Measurements from ENCODE around the gene ZBTB7C. TPM values are rescaled to one million over a fixed set of nuclear protein-coding genes. Genes with fewer than 3 reads are reported as not detected.
A peak's percentile ranks its signal among the peaks of the same experiment; 100 is the strongest.

The ZBTB7C gene
- total and polyA plus RNA-seq, 9 donors = 1.5 to 26.6 (median 15.7) TPM

- no peaks in the 10 kb centered on the region for H3K36me3 ChIP-seq
- peak overlapping the region; percentile 53 for H3K4me3 ChIP-seq
- no peaks in the 10 kb centered on the region for H3K27me3 ChIP-seq
- DNase-seq = peak in 2 of 5 donors; percentile 44
- H3K9me3 ChIP-seq = no peaks in the 10 kb centered on the region
- H3K4me1 ChIP-seq (ENCODE audit: insufficient read depth) = peaks cover 12% of the 10 kb centered on the region
- intact Hi-C loops (cut with DNase I) = no loop called here
- H3K27ac ChIP-seq = peak overlapping the region in 1 of 2 donors; percentile 76
- no peak for TF ChIP-seq EP300 (IDR thresholded peaks at IDR 0.05)
- TF ChIP-seq, protein P1, sequence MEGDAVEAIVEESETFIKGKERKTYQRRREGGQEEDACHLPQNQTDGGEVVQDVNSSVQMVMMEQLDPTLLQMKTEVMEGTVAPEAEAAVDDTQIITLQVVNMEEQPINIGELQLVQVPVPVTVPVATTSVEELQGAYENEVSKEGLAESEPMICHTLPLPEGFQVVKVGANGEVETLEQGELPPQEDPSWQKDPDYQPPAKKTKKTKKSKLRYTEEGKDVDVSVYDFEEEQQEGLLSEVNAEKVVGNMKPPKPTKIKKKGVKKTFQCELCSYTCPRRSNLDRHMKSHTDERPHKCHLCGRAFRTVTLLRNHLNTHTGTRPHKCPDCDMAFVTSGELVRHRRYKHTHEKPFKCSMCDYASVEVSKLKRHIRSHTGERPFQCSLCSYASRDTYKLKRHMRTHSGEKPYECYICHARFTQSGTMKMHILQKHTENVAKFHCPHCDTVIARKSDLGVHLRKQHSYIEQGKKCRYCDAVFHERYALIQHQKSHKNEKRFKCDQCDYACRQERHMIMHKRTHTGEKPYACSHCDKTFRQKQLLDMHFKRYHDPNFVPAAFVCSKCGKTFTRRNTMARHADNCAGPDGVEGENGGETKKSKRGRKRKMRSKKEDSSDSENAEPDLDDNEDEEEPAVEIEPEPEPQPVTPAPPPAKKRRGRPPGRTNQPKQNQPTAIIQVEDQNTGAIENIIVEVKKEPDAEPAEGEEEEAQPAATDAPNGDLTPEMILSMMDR (IDR thresholded peaks at IDR 0.05) = no peak
- TF ChIP-seq POLR2A (IDR thresholded peaks at IDR 0.05) = no peak
- WGBS, 3 donors = 36 to 46% (median 41%) methylated on average over 10 of the region's 10 CpGs
These were observed 271.7 kb downstream of the ZBTB7C start for GRCh38 chr18:48137374-48138081.

GRCh38 chr18:48136827-48137373 lies 272.3 kb downstream of the ZBTB7C start:
- TF ChIP-seq EP300 (IDR thresholded peaks at IDR 0.05) (no peak), POLR2A (IDR thresholded peaks at IDR 0.05) (no peak)
- TF ChIP-seq, protein P1 (IDR thresholded peaks at IDR 0.05) = no peak
- intact Hi-C loops (cut with DNase I) = no loop called here
- H3K27me3 ChIP-seq = no peaks in the 10 kb centered on the region
- peaks cover 12% of the 10 kb centered on the region for H3K4me1 ChIP-seq (ENCODE audit: insufficient read depth)
- peak overlapping the region; percentile 53 for H3K4me3 ChIP-seq
- WGBS, 3 donors = 3 to 4% (median 4%) methylated on average over 39 to 51 of the region's 51 CpGs
- DNase-seq = peak; percentile 42 to 65 (median 56)
- no peaks in the 10 kb centered on the region for H3K9me3 ChIP-seq
- peak overlapping the region; percentile 58 to 76 for H3K27ac ChIP-seq
- H3K36me3 ChIP-seq = no peaks in the 10 kb centered on the region

DNA sequence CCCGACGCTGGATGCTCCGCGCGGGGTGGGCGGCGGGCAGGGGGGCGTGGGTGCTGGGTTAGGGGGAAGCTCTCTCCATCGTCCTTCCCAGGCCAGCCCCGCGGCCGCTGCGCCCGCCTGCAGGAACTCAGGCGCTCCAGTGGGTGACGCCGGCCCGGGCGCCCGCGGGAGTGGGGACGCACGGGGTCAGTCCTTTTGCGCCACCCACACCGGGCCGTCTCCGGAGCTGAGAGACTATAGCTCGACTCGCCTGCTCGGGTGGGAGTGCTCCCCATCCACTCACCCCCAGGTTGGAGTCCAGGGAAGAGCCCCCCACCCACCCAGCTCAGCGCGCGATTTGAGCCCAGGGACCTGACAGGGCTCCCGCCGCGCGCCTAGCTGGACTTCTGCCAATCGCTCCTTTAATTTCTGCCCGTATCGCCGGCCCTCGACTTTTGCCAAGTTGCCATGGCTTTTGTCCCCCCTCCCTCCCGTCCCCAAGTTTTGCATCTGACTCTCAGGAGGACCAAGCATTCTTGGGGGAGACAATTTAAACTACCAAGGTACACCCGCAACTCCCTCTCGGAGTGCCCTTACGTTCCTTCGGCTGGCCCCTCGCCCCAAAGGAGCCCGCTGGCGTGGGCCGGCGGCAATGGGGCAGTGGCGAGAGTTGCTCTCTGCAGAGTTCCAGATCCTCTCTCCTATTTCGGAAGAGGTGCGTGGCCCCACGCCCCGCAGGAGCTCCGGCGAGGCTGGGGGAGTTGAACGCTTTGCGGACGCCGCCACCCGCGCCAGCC lies 272.9 kb downstream of the ZBTB7C start:
- WGBS, 3 donors = 0 to 1% (median 1%) methylated on average over 50 to 65 of the region's 65 CpGs
- Histone ChIP-seq H3K27me3 (no peaks in the 10 kb centered on the region), H3K36me3 (no peaks in the 10 kb centered on the region), H3K4me1 (ENCODE audit: insufficient read depth) (peaks cover 12% of the 10 kb centered on the region), H3K4me3 (peak overlapping the region; percentile 53), H3K9me3 (no peaks in the 10 kb centered on the region), H3K27ac (peak overlapping the region; percentile 58 to 76)
- no peak for TF ChIP-seq EP300 (IDR thresholded peaks at IDR 0.05)
- no peak for TF ChIP-seq POLR2A (IDR thresholded peaks at IDR 0.05)
- TF ChIP-seq, protein P1 (IDR thresholded peaks at IDR 0.05) = no peak
- peak; percentile 60 to 76 (median 69) for DNase-seq
- intact Hi-C loops (cut with DNase I) = no loop called here

DNA sequence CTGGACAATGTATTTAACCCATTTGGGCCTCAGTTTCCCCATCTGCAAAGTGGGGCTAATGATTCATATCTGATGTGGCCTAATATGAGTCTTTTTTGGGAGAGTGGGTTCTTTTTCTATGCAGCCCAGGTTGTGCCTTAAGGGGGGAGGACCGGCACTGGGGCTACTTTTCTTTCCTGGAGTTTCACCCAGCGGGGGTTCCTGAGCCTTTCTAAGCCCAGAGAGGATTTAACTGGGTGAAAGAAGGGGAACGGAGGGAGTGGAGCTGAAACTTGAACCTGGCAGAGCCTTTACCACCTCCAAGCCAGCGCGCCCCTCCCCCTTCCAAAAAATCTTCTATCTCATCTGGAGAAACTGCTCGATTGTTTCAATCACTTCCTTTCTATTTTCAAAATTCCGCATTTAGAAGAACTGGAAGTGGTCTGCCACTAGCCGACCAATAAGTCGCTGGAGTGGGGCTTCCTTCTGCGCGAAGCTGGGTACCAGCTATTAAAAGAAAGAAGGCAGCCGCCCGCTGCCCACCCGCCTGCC lies 273.7 kb downstream of the ZBTB7C start:
- Histone ChIP-seq H3K4me3 (peak overlapping the region; percentile 53), H3K27ac (peak overlapping the region; percentile 58 to 76), H3K9me3 (no peaks in the 10 kb centered on the region), H3K4me1 (ENCODE audit: insufficient read depth) (peaks cover 12% of the 10 kb centered on the region), H3K27me3 (no peaks in the 10 kb centered on the region), H3K36me3 (no peaks in the 10 kb centered on the region)
- no peak for DNase-seq
- intact Hi-C loops (cut with DNase I) = no loop called here
- WGBS, 3 donors = 32 to 43% (median 37%) methylated on average over 14 of the region's 14 CpGs
- no peak for TF ChIP-seq EP300 (IDR thresholded peaks at IDR 0.05)
- TF ChIP-seq POLR2A (IDR thresholded peaks at IDR 0.05) = no peak
